HG03039 (cell line): Measurements from ENCODE around the gene HNF1B.

Experiments
- ATAC-seq: cut with Tn5 transposase; IDR thresholded peaks from one replicate; pipeline ENCODE4 v1.9.1; 2021; ENCODE audit warnings: mild to moderate bottlenecking, moderate library complexity; ENCODE audit not compliant: unreplicated experiment

The HNF1B gene

GRCh38 chr17:37674511-37674910, 70.3 kb downstream of the HNF1B start:
- ATAC-seq, result no peak

DNA sequence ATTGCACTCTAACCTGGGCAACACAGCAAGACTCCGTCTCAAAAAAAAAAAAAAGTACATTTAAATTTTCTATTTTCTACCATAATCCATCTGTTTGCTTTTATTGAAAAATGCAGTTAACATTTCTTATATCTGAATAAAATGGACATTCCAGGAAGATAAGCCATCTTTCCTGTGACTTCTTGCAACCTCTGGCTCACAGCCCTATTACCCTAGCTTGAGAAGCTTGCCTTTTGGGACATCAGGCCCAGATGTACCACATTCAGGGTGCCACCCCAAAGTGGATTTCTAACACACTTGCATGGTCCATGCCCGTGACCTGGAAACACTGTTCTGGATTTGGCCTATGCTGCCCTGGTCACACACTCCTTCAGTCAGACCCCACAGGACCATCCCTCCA, 71.5 kb downstream of the HNF1B start:
- ATAC-seq, result no peak

DNA sequence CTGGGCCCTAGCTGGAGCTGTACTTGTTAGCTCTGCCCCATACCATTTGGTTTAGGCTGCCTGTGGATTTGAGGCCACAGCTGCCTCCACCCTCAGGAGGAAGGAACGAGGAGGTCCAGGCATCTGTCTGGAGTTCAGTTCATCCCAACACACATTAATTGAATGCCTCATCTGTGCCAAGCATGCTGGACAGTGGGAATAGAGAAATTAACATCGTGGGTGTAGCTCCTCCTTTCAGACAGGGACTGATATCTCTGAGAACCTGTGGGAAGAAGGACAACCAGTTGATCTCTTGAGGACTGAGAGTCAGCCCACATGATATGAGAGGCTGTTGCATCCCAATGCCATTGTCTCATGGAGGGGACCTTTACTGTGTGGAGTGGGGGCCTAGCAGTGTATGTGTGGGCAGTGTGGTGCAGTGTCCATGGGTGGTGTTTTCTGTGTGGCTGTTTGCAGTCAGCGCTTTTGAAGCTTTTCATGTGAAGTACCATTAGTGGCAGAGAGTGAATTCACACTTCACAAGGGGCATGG, 72.2 kb downstream of the HNF1B start:
- no peak for ATAC-seq

- no peak for ATAC-seq
These were observed 72.9 kb downstream of the HNF1B start for GRCh38 chr17:37671824-37672547.

DNA sequence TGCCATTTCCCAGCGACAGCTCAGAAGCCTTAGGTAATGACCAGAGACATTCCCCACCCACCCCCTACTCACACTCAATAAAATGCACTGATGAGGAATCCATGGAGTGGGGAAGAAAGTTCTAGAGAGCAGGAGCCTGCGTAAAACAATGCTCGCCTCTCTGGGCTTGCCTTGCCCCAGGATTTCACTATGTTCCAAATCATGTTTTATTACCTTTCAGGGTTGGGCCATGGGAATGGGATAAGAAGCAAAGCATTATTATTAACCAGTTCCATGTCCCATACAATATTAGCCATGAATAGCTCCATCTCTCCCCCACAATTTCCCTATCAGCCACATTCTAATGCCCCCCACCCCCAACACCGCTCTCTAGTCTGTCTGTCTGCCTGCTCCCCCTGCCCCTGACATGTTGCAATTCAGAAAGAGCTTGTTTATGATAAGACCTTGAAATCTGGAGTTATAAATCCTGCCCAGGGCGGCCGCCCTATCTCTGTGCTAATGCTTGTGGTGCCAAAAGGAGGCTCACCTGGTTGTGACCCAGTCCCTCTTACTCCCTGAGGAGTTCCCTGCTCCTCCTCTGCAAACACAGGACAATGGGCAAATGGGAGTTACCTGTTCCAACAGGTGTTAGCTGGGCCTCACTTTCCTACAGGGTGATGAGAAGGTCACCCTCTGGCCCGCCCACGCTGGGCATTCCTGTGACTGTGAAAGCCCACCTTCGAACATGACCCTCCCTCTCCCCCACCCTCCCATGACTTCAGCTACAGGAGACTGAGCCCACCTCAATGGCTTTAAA, 73.6 kb downstream of the HNF1B start:
- no peak for ATAC-seq

GRCh38 chr17:37667039-37667438, 77.8 kb downstream of the HNF1B start:
- ATAC-seq, result no peak

DNA sequence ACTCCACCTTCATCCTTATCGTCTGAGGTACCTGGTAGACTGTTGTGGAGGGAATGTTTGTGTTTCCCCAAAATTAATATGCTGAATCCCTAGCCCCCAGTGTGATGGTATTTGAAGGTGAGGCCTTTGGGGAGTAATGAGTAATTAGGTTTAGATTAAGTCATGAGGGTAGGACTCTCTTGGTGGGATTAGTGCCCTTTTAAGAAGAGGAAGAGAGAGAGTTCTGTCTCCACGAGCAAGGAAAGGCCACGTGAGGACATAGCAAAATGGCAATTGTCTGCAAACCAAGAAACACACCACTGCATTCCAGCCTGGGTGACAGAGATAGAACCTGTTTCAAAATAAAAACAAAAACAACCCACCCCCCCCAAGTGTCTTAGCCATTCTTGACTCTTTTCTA, 80.6 kb downstream of the HNF1B start:
- no peak for ATAC-seq

DNA sequence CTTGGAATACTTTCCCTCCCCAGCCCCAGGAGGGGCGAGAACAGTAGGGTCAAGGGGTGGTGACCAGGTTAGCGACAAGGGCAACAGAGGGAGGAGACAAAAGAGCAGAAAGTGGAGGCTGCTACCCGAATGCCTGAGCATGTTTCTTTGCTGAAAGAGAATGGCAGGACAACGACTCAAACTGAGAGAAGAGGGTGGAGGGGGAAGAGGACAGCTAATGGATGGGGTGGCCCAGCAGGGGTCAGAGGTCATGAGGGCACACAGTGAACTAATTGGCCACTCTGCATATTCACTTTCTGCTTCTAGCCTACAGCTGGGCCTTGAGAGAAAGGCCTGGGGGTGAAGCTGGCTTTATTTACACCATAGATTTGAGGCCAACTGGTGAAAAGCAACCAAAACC, 82.5 kb downstream of the HNF1B start:
- ATAC-seq, result no peak

DNA sequence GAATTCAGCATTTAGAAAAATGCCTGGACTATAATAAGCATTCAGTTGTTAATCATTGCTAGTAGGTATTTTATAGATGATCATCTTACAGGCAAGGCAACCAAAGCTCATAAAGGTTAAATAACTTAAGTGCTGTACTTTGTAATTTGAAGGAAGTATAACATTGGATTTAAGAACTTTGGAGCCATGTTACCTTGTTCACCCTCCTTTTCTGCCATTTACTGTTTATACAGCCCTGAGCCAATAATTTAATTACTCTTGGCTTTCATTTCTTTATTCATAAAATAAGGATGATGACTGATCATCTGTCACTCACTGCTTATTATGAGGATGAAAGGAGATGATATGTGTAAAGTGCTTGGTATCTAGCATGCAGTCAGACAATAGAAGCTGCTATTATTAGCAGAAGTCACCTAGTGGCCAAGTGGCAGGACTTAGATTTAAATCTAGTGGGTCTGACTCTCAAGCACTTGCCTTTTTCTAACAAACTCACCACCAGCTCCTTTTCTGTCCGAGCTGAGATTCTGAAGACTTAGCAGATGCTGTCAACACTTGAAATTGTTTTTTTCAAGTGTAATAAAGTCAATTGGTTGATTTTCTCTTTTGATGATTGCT, 83.4 kb downstream of the HNF1B start:
- no peak for ATAC-seq

DNA sequence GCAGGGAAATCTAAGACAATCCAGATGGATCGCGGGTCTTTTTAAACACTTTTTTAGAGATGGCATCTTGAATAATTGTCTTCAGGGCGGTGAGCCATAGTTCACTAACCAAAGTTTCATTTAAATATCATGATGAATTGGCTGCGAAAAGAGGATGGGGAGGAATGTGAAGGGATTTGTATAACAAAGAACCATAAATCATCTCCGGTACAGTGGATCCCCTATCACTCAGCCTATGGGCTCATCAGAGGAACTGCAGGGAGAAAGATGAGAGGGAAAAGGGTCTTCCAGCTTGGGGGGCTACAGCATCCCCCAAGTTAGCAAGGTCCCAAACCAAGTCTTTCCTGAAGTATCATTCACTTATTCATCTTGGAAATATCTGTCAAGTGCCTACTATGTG, 84.9 kb downstream of the HNF1B start:
- ATAC-seq, result no peak

DNA sequence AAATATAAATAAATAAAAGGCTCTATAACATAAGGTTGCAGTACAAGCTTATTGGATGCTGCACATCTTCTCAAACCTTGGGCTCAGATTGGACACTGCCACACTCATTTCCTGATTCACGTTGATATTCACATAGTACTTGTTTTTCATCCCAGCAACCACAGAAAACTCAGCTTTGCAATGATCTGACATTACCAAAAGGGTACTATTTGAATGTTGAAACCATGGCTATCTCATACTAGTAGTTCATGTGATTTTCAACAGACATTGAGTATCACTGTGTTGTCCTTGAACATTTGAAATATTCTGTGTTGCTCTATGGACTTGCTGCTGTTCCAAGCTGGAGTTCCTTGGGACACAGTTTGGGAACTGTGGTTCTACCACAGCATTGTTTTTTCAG, 87.7 kb downstream of the HNF1B start:
- ATAC-seq, result no peak

DNA sequence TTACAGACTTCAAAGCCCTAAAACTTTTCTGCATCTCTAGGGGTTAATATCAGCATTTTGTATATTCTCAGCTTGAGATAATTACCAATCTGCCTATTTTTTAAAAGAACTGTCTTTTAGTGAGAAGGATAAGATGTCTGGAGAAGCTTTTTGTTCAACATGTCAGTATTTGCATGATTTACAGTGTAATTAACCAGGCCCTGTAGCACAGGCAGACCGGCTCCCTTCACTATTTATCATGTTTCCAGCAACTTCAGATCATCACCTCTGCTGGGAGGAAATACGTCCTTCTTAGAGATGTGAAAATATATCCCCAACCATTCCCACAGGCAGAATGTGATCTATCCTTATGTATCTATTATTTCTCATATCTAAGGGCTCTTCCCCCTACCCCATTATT, 93.0 kb downstream of the HNF1B start:
- ATAC-seq, result no peak

DNA sequence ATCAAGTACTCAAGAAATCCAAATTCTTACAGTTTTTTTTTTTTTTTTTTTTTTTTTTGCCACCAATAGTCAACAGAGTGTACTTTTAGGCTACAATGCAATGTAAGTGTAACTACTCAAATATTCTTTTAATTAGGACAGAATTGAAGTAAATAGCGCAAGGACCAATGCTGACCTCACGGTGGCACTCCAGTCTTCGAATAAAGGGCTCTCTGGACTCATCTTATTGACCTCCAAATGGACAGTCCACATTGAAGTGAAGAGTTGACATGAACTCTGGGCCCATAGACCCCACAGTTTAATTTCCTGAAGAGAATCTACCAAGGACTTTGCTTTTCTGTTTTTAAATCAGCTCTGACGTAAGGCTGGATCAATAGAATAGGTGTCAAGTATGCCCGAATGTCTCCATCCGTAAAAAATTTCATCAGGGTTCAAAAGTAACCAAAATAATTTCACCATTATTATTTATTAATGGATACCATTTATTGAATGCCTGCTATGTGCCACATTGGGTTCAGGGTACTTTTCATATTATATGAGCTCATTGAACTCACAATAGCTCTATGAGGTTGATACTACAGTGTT, 94.3 kb downstream of the HNF1B start:
- ATAC-seq, result no peak

GRCh38 chr17:37648555-37648954, 96.3 kb downstream of the HNF1B start:
- no peak for ATAC-seq

DNA sequence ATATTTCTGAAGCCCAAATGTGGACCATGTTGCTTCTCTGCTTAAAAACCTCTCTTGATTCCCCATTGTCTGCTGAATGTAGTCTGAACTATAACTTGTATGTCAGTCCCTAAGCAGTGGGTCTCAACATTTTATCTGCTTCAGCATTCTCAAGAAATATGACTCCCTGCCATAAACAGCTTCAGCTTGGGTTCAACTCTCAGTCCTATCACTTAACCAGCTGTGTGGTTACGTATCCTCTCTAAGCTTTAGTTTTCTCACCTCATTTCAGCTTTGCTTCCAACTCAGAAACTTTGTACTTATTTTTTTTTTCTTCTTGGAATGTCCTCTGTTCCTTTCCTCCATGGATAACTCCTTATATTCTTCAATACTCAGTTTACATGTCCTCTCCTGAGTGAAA, 97.0 kb downstream of the HNF1B start:
- no peak for ATAC-seq

DNA sequence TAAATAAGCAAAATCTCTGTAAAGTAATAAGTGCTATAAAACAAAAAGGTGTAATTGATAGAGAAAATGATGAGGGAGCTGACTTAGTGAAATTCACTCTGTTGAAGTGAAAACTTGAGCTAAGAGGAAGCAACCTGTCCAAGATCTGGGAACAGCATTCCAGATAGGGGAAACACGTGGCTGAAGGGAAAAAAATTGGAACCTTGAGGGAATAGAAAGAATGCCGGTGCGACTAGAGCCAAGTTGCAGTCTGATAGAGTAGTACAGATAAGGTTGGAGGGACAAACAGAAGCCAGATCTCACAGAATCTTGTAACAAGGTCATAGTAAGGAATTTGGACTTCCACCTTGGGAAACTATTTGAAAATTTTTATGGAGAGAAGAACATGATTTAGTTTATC, 101.0 kb downstream of the HNF1B start:
- no peak for ATAC-seq

GRCh38 chr17:37643118-37643766, 101.6 kb downstream of the HNF1B start, which contains the start of gene DDX52:
DDX52 (minus strand) TSS chr17:37643446; CDS start chr17:37643420, 26 bp downstream.
- peak; percentile 82 for ATAC-seq

DNA sequence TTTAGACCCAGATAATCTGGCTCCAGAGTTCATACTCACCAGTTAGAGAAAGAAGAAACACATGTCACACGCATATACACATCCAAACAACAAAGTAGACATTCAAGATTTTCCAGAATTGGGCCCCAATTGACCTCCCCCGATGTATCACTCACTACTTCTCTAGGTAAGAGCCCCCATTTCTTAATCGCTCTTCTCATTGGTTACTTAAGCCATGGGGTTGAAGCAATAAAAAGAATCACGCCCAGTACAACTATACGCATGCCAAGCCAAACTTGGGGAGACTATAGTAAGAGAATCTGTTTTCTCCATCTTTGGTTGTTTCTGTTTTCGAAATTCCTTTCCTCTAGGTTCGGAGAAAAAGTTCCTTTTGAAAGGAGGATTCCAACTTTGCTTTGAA, 102.2 kb downstream of the HNF1B start:
- ATAC-seq, result no peak

GRCh38 chr17:37640015-37640414, 104.8 kb downstream of the HNF1B start:
- ATAC-seq, result no peak

DNA sequence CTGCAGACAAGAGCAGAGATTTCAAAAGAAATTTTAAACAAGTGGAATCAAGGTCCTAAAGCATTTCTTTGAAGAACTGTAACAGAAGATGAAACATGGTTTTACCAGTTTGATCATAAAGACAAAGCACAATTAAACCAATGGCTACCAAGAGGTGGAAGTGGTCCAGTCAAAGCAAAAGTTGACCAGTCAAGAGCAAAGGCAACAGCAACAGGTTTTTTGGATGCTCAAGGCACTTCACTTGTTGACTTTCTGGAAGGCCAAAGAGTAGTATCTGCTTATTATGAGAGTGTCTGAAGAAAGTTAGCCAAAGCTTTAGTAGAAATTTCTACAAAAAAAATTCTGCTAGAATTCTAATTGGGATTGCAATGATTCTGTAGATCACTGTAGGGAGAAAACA, 106.9 kb downstream of the HNF1B start:
- no peak for ATAC-seq
